PC-9 (cell line): ENCODE results near the gene CDC25A. TPM values are rescaled to one million over a fixed set of nuclear protein-coding genes. Genes with fewer than 3 reads are reported as not detected.

Experiments used
- BruUV-seq: library from RNA; stranded (reverse); fragments of 400-500 nt; replicated peaks from 2 replicates; lab custom pipeline; 2021; lab: Mats Ljungman, UMichigan
- CTCF ChIA-PET: fragments of 300-600 bp; sonication (Branson Sonifier 250); formaldehyde crosslinking; loops from one replicate; lab custom pipeline; 2022; ENCODE audit warnings: antibody characterized with exemption; lab: Charles Lee
- POLR2A ChIA-PET: fragments of 300-600 bp; sonication (Branson Sonifier 250); formaldehyde crosslinking; loops from one replicate; lab custom pipeline; 2022; ENCODE audit warnings: antibody characterized with exemption; ENCODE audit not compliant: unreplicated experiment; lab: Charles Lee
- DNase-seq, 2 experiments: peaks; one replicate each; pipeline versions ENCODE4 v3.0.0 to v3.0.0-alpha.2; 2015 to 2022; ENCODE audit warnings: mixed read lengths in 1 of 2
- H2AFZ ChIP-seq: fragments of 200-600 bp; sonication (generic); 2 replicates; pipeline ENCODE4 v1.8.1; 2017; ENCODE audit warnings: antibody characterized with exemption
- H3F3A ChIP-seq: fragments of 200-600 bp; sonication (generic); 2 replicates; pipeline ENCODE4 v1.8.1; 2017; ENCODE audit warnings: antibody characterized with exemption, mild to moderate bottlenecking, low read depth; ENCODE audit not compliant: insufficient read depth
- H3K27ac ChIP-seq: fragments of 200-600 bp; sonication (generic); 2 replicates; pipeline ENCODE4 v1.6.1; 2016; ENCODE audit warnings: mixed run types
- H3K27me3 ChIP-seq: fragments of 200-600 bp; sonication (generic); 2 replicates; pipeline ENCODE4 v1.6.1; 2016; ENCODE audit warnings: low read depth, mixed run types; ENCODE audit not compliant: insufficient read depth
- H3K36me3 ChIP-seq: fragments of 200-600 bp; sonication (generic); 2 replicates; pipeline ENCODE4 v1.6.1; 2016; ENCODE audit warnings: low read depth, mixed run types
- H3K4me1 ChIP-seq: fragments of 200-600 bp; sonication (generic); replicated peaks from 2 replicates; pipeline ENCODE4 v1.6.1; 2016; ENCODE audit warnings: mixed run types; ENCODE audit not compliant: insufficient read depth
- H3K4me2 ChIP-seq: fragments of 200-600 bp; sonication (generic); 2 replicates; pipeline ENCODE4 v1.6.1; 2017; ENCODE audit warnings: mixed run types
- H3K4me3 ChIP-seq: fragments of 200-600 bp; sonication (generic); 2 replicates; pipeline ENCODE4 v1.6.1; 2016; ENCODE audit warnings: mixed run types
- H3K79me2 ChIP-seq: fragments of 200-600 bp; sonication (generic); 2 replicates; pipeline ENCODE4 v1.6.1; 2017; ENCODE audit warnings: low read depth, mixed run types
- H3K9me2 ChIP-seq: fragments of 200-600 bp; sonication (generic); 2 replicates; pipeline ENCODE4 v1.8.1; 2017; ENCODE audit warnings: mild to moderate bottlenecking; ENCODE audit not compliant: insufficient read depth
- H3K9me3 ChIP-seq: fragments of 200-600 bp; sonication (generic); 2 replicates; pipeline ENCODE4 v1.8.1; 2016; ENCODE audit warnings: low read depth; ENCODE audit not compliant: insufficient read depth
- H4K20me1 ChIP-seq: fragments of 200-600 bp; sonication (generic); 2 replicates; pipeline ENCODE4 v1.8.1; 2017; ENCODE audit not compliant: insufficient read depth
- CTCF ChIP-seq: fragments of 200-600 bp; sonication (generic); conservative IDR thresholded peaks from 2 replicates; pipeline ENCODE4 v1.6.1; 2017; ENCODE audit warnings: mixed run types, antibody characterized with exemption, mild to moderate bottlenecking, moderate library complexity
- EZH2 ChIP-seq: fragments of 200-600 bp; sonication (generic); IDR thresholded peaks from 2 replicates; pipeline ENCODE4 v1.8.0; 2017; ENCODE audit warnings: antibody characterized with exemption, low read depth
- intact Hi-C: fragments of 100-400 bp; cut with micrococcal nuclease; formaldehyde crosslinking; loops from one replicate; pipeline ENCODE4 v1.10.0; 2022; ENCODE audit not compliant: unreplicated experiment
- total RNA-seq: library from RNA; stranded (reverse); gene quantifications from 2 replicates; pipeline ENCODE4 v1.2.3, GENCODE V29; 2021

The CDC25A gene
- total RNA-seq, 1 experiment from 2014 or later, result 9.7 TPM

- H3K36me3 ChIP-seq, result no peaks in the 10 kb centered on the region
- no peaks in the 10 kb centered on the region for H4K20me1 ChIP-seq
- H3F3A ChIP-seq, result no peaks in the 10 kb centered on the region
- ChIA-PET POLR2A (no interaction called here), CTCF (interaction anchor here (0.6 kb wide), 1 partner anchor 346 kb away, joined by 4 read pairs; no protein-coding TSS in a partner anchor)
- no peaks in the 10 kb centered on the region for H3K27me3 ChIP-seq
- DNase-seq, result no peak
- TF ChIP-seq EZH2 (no peak), CTCF (no peak)
- no peaks in the 10 kb centered on the region for H3K9me2 ChIP-seq
- no peak overlapping the region for H2AFZ ChIP-seq
- H3K4me1 ChIP-seq, result no peaks in the 10 kb centered on the region
- no peak overlapping the region for H3K4me3 ChIP-seq
- intact Hi-C loops, result no loop called here
- H3K9me3 ChIP-seq, result no peaks in the 10 kb centered on the region
- BruUV-seq, result no TSS peak
- H3K79me2 ChIP-seq, result no peaks in the 10 kb centered on the region
- H3K4me2 ChIP-seq, result no peak overlapping the region
- H3K27ac ChIP-seq, result no peak overlapping the region
These were observed 50.7 kb downstream of the CDC25A start for GRCh38 chr3:48137425-48137999.

GRCh38 chr3:48135552-48136495 is 52.4 kb downstream of the CDC25A start:
- H3K4me1 ChIP-seq, result no peaks in the 10 kb centered on the region
- CTCF ChIA-PET, result no interaction called here
- no TSS peak for BruUV-seq
- no peaks in the 10 kb centered on the region for H3K9me2 ChIP-seq
- H3K9me3 ChIP-seq, result no peaks in the 10 kb centered on the region
- H3K4me3 ChIP-seq, result no peak overlapping the region
- H3K4me2 ChIP-seq, result no peak overlapping the region
- H3K27ac ChIP-seq, result no peak overlapping the region
- no peaks in the 10 kb centered on the region for H3K79me2 ChIP-seq
- POLR2A ChIA-PET, result no interaction called here
- H4K20me1 ChIP-seq, result no peaks in the 10 kb centered on the region
- no peaks in the 10 kb centered on the region for H3K36me3 ChIP-seq
- intact Hi-C loops, result no loop called here
- TF ChIP-seq CTCF (no peak), EZH2 (no peak)
- H2AFZ ChIP-seq, result no peak overlapping the region
- no peaks in the 10 kb centered on the region for H3F3A ChIP-seq
- no peak for DNase-seq
- H3K27me3 ChIP-seq, result no peaks in the 10 kb centered on the region

GRCh38 chr3:48130321-48130904 is 57.8 kb downstream of the CDC25A start:
- CTCF ChIA-PET, result interaction anchor here (0.6 kb wide), 1 partner anchor 43 kb away, joined by 3 read pairs; no protein-coding TSS in a partner anchor
- POLR2A ChIA-PET, result interaction anchor here (0.7 kb wide), 2 partner anchors 41 to 877 kb away, joined by 4 to 5 read pairs; no protein-coding TSS in a partner anchor
- intact Hi-C loops, result no loop called here
- no peak overlapping the region for H3K4me2 ChIP-seq
- no peaks in the 10 kb centered on the region for H3K36me3 ChIP-seq
- H3K4me3 ChIP-seq, result no peak overlapping the region
- H2AFZ ChIP-seq, result no peak overlapping the region
- H3K9me2 ChIP-seq, result no peaks in the 10 kb centered on the region
- no peaks in the 10 kb centered on the region for H3F3A ChIP-seq
- H3K27ac ChIP-seq, result no peak overlapping the region
- TF ChIP-seq EZH2 (no peak), CTCF (no peak)
- no peak for DNase-seq
- no peaks in the 10 kb centered on the region for H3K79me2 ChIP-seq
- H3K9me3 ChIP-seq, result no peaks in the 10 kb centered on the region
- no peaks in the 10 kb centered on the region for H3K4me1 ChIP-seq
- no peaks in the 10 kb centered on the region for H3K27me3 ChIP-seq
- BruUV-seq, result no TSS peak
- no peaks in the 10 kb centered on the region for H4K20me1 ChIP-seq
